NCI-H446 treated with DMSO at 0.1 percent for 48 hours (cell line): ENCODE results near the gene OPN1MW2.
"Not testable (repeated sequence)": the region's sequence is repeated elsewhere in the genome, so short reads cannot be mapped to it uniquely, and the experiment has no call there.

Source experiments
- DNase-seq: peaks from one replicate; lab custom pipeline; 2025; lab: John Stamatoyannopoulos, UW

Gene OPN1MW2

DNA sequence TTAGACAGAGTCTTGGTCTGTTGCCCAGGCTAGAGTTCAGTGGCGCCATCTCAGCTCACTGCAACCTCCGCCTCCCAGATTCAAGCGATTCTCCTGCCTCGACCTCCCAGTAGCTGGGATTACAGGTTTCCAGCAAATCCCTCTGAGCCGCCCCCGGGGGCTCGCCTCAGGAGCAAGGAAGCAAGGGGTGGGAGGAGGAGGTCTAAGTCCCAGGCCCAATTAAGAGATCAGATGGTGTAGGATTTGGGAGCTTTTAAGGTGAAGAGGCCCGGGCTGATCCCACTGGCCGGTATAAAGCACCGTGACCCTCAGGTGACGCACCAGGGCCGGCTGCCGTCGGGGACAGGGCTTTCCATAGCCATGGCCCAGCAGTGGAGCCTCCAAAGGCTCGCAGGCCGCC, at the start of gene OPN1MW2:
Gene OPN1MW2, plus strand, starts transcription at position 301 of the 400 bp plus-strand sequence. Its CDS starts 60 bp downstream, at position 361.
- not testable (repeated sequence) for DNase-seq

GRCh38 chrX:154172535-154172943, 47.0 kb upstream of the OPN1MW2 start:
- DNase-seq: not testable (repeated sequence)

DNA sequence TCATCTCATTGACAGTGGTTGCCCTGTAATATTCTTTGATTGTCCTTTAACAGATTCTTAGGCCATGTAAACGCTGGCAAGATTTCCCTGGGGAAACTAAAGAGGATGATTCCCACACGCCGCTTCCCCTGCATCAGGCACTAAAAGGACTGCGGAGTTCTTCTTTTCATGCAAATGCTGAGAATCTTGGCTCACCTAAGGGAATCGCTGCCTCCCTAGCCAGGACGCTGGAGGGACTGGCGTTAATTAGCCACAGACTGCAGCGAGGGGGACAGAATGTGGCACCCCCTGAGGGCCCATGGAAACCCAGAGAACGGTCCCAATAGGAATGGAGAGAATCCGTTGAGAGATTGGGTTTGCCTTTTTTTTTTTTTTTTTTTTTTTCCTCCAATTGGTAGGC, 45.2 kb upstream of the OPN1MW2 start:
- not testable (repeated sequence) for DNase-seq

DNA sequence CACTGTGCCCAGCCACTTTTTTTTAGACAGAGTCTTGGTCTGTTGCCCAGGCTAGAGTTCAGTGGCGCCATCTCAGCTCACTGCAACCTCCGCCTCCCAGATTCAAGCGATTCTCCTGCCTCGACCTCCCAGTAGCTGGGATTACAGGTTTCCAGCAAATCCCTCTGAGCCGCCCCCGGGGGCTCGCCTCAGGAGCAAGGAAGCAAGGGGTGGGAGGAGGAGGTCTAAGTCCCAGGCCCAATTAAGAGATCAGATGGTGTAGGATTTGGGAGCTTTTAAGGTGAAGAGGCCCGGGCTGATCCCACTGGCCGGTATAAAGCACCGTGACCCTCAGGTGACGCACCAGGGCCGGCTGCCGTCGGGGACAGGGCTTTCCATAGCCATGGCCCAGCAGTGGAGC, 37.3 kb upstream of the OPN1MW2 start, which contains the start of gene OPN1MW:
Gene OPN1MW, plus strand, starts transcription at position 301 of the 400 bp plus-strand sequence. Its CDS starts 82 bp downstream, at position 383.
- DNase-seq: not testable (repeated sequence)

- not testable (repeated sequence) for DNase-seq
These were observed 35.8 kb upstream of the OPN1MW2 start for GRCh38 chrX:154183794-154184193.

DNA sequence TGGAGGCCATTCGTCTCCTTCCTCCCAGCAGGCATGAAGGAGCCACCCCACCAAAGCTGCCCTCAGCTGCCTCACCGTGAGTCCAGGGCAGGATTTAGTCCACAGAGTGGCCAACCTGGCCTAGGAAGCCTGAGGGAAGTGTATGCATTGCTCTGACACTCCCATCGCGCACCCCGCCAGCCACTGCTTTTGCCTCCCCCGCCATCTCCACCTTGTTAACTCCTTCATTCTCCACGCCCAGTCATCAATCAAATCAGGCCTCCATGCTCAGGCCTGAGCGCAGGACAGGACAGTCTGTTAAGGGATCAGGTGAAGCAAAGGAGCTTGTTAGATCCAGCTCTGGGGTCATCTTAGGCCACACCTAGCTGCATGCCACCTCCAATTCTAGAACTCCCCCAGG, 26.7 kb upstream of the OPN1MW2 start:
- DNase-seq: not testable (repeated sequence)

DNA sequence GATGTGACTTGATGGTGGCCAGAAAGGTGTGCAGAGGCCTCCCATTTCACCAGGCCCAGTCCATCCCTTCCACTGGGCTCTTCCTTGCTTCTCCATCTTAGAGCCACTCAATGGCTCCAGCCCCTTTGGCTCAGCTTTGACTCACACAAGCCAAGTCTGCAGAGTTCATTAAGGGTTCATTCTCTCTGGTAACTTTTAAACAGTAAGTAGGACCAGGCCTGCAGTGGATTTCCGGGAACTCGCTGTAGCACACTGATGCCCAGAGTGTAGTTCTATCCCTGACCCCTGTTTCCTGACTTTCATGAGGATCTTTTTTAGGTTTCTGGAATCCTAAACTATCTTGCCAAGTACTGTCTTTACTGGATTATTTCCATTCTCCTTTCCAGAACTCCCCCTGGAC, 25.2 kb upstream of the OPN1MW2 start:
- not testable (repeated sequence) for DNase-seq

GRCh38 chrX:154196466-154196865, 23.1 kb upstream of the OPN1MW2 start:
- not testable (repeated sequence) for DNase-seq

GRCh38 chrX:154209670-154210418, 9.7 kb upstream of the OPN1MW2 start:
- not testable (repeated sequence) for DNase-seq

- DNase-seq: not testable (repeated sequence)
These were observed 8.5 kb upstream of the OPN1MW2 start for GRCh38 chrX:154211057-154211456.

DNA sequence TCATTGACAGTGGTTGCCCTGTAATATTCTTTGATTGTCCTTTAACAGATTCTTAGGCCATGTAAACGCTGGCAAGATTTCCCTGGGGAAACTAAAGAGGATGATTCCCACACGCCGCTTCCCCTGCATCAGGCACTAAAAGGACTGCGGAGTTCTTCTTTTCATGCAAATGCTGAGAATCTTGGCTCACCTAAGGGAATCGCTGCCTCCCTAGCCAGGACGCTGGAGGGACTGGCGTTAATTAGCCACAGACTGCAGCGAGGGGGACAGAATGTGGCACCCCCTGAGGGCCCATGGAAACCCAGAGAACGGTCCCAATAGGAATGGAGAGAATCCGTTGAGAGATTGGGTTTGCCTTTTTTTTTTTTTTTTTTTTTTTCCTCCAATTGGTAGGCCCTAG, 8.1 kb upstream of the OPN1MW2 start:
- DNase-seq: not testable (repeated sequence)

DNA sequence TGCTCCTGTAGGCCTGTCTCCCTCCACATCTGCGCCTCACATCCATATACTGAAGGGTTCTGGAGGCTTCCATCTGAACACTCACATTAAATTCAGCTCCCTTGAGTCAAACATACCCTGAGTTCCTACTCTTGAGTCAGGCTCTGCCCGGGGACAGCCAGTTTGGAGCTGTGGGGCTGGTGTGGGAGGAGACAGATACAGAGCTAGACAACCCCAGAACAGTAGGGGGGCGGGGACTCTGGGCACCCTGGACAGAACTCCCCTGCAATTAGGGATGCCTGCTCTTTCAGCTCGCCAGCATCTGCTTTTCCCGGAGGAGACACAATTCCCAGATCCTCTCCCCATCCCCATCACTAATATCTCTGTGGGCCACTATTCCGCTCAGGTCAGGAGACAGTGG, 5.7 kb downstream of the OPN1MW2 start:
- DNase-seq: not testable (repeated sequence)

DNA sequence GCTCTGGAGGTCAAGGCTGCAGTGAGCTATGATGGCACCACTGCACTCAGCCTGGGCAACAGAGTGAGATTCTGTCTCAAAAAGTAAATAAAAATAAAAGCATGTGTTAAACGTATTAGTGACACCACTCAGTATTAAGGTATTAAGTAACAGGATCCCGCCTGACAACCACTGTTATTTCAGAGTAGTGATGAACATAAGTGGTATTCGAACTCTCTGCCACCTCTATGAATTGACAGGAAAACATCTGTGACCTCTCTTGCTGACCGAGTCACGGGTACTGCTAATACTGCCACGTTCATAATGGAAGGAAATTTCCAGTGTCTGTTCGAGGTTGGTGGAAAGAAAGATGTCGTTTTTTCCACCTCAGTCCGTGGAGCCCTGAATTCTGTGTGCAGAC, 7.2 kb downstream of the OPN1MW2 start:
- DNase-seq: not testable (repeated sequence)

GRCh38 chrX:154231443-154231842, 11.9 kb downstream of the OPN1MW2 start:
- not testable (repeated sequence) for DNase-seq

DNA sequence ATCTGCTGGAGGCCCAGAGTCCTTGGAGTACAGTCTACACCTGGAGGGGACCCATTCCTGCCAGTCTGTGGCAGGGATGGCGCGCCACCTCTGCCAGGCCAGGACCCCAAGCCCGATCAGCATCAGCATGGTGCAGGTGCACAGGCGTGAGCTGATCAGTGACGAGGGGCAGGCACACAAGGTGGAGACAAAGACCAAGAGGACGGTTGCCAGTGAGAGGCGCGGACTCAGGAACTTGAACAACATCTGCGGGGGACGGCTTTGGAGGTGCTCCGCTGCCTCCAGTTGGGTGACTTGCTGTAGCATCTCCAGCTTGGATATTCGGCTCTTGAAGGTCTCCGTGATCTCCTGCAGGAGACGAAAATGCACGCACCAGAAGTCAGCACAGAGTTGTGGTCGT, 14.1 kb downstream of the OPN1MW2 start:
- DNase-seq: not testable (repeated sequence)

GRCh38 chrX:154238939-154239559, 19.5 kb downstream of the OPN1MW2 start:
- DNase-seq: not testable (repeated sequence)

GRCh38 chrX:154239982-154240503, 20.5 kb downstream of the OPN1MW2 start:
- not testable (repeated sequence) for DNase-seq

DNA sequence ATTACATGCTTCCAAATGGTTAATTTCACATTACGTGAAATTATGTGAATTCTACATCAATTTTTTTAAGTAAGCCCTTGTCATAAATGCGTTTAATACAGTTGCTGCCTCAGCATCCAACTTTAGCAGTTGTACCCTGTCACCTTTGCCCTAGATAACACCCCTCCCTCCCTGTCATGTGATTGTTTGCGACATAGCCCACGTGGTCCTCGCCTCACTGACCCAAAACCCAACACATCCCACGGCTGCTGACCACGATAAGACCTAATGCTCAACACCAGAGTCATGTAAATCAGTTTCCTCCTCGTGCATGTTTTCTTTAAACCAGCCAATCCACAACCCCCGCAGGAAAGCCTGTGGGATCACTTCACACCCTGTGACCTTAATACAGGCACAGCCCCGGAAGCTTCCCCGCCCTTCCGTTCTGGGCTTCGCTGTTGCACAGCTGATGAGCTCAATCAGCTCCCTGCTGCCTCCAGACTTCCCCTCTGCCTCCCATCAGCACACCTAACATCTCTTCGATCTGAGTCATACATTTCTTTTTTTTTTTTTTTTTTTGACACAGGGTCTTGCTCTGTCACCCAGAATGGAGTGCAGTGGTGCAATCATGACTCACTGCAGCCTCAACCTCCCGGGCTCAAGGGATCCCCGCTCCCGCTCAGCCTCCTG, 28.0 kb downstream of the OPN1MW2 start:
- not testable (repeated sequence) for DNase-seq

DNA sequence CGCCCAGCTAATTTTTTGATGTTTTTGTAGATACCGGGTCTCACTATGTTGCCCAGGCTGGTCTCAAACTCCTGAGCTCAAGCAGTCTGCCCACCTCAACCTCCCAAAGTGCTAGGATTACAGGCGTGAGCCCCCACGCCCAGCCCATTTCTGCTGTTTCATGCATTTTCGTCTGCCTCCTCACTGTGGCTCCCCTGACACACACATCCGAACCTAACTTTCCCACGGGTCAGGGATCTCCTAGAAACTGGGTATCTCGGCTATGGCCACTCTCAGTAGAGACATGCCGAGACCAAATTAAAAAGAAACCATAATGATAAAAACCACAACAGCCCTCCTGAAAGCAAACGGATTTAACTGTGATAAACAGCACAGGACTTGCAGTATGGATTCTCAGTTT, 28.5 kb downstream of the OPN1MW2 start:
- DNase-seq: not testable (repeated sequence)

DNA sequence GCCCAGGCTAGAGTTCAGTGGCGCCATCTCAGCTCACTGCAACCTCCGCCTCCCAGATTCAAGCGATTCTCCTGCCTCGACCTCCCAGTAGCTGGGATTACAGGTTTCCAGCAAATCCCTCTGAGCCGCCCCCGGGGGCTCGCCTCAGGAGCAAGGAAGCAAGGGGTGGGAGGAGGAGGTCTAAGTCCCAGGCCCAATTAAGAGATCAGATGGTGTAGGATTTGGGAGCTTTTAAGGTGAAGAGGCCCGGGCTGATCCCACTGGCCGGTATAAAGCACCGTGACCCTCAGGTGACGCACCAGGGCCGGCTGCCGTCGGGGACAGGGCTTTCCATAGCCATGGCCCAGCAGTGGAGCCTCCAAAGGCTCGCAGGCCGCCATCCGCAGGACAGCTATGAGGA, 37.7 kb downstream of the OPN1MW2 start, which contains the start of gene OPN1MW3:
Gene OPN1MW3, plus strand, starts transcription at position 301 of the 400 bp plus-strand sequence. Its CDS starts 38 bp downstream, at position 339.
- not testable (repeated sequence) for DNase-seq

GRCh38 chrX:154258711-154259110, 39.2 kb downstream of the OPN1MW2 start:
- not testable (repeated sequence) for DNase-seq

DNA sequence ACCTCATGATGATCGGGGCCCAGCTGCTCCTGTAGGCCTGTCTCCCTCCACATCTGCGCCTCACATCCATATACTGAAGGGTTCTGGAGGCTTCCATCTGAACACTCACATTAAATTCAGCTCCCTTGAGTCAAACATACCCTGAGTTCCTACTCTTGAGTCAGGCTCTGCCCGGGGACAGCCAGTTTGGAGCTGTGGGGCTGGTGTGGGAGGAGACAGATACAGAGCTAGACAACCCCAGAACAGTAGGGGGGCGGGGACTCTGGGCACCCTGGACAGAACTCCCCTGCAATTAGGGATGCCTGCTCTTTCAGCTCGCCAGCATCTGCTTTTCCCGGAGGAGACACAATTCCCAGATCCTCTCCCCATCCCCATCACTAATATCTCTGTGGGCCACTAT, 43.5 kb downstream of the OPN1MW2 start:
- DNase-seq: not testable (repeated sequence)
